Mucosa of gallbladder (tissue), 1 donor: Measurements from ENCODE around the gene SNTA1. TPM values are rescaled to one million over a fixed set of nuclear protein-coding genes. Genes with fewer than 3 reads are reported as not detected.
"Not testable (repeated sequence)": the region's sequence is repeated elsewhere in the genome, so short reads cannot be mapped to it uniquely, and the experiment has no call there.

Experiments
- DNase-seq: peaks from one replicate; pipeline ENCODE4 v3.0.0-alpha.2; 2020; ENCODE audit warnings: low spot score
- total RNA-seq: library from RNA; stranded (reverse); gene quantifications from one replicate; pipeline ENCODE4 v1.2.1, GENCODE V29; 2021
- donor health status: DM: no; HTN: no; CAD: no.

SNTA1 gene
- total RNA-seq, 1 donor from 2014 or later, result 13.0 TPM

GRCh38 chr20:33431797-33432381 lies 11.7 kb downstream of the SNTA1 start:
- DNase-seq, result no peak

GRCh38 chr20:33423875-33424274 lies 19.7 kb downstream of the SNTA1 start:
- not testable (repeated sequence) for DNase-seq

- no peak for DNase-seq
Measured at GRCh38 chr20:33423141-33423834, 20.3 kb downstream of the SNTA1 start.

GRCh38 chr20:33419140-33419974 lies 24.2 kb downstream of the SNTA1 start:
- no peak for DNase-seq

GRCh38 chr20:33418033-33418432 lies 25.5 kb downstream of the SNTA1 start:
- no peak for DNase-seq

GRCh38 chr20:33415948-33416347 lies 27.6 kb downstream of the SNTA1 start:
- peak; percentile 21 for DNase-seq

- DNase-seq, result no peak
Measured at GRCh38 chr20:33412484-33412838, 31.1 kb downstream of the SNTA1 start.

GRCh38 chr20:33411711-33412483 lies 31.7 kb downstream of the SNTA1 start:
- DNase-seq, result no peak

- DNase-seq, result no peak
Measured at GRCh38 chr20:33411242-33411641, 32.3 kb downstream of the SNTA1 start.

- DNase-seq, result no peak
Measured at GRCh38 chr20:33410081-33410742, 33.4 kb downstream of the SNTA1 start.

GRCh38 chr20:33408716-33409654 lies 34.6 kb downstream of the SNTA1 start:
- DNase-seq, result no peak

GRCh38 chr20:33408313-33408712 lies 35.2 kb downstream of the SNTA1 start:
- DNase-seq, result no peak

- no peak for DNase-seq
Measured at GRCh38 chr20:33407796-33408195, 35.8 kb downstream of the SNTA1 start.

GRCh38 chr20:33407251-33407650 lies 36.3 kb downstream of the SNTA1 start:
- no peak for DNase-seq

GRCh38 chr20:33404281-33404680 lies 39.3 kb downstream of the SNTA1 start:
- no peak for DNase-seq

- no peak for DNase-seq
Measured at GRCh38 chr20:33401921-33402369, 41.6 kb downstream of the SNTA1 start.

- DNase-seq, result peak; percentile 88
Measured at GRCh38 chr20:33401184-33401920, 42.2 kb downstream of the SNTA1 start, which contains the start of gene CDK5RAP1. Gene CDK5RAP1 (minus strand): TSS chr20:33401519. CDS start chr20:33397064, 4,455 bp downstream.

GRCh38 chr20:33400812-33401183 lies 42.8 kb downstream of the SNTA1 start:
- DNase-seq, result no peak

- no peak for DNase-seq
Measured at GRCh38 chr20:33399924-33400323, 43.6 kb downstream of the SNTA1 start.
